HG03095 (cell line): Measurements from ENCODE around the gene PRKG2.

Source experiments
- ATAC-seq: cut with Tn5 transposase; IDR thresholded peaks from one replicate; pipeline ENCODE4 v1.9.1; 2021; ENCODE audit warnings: moderate library complexity; ENCODE audit not compliant: unreplicated experiment

PRKG2 gene

GRCh38 chr4:81040012-81040659 is 174.9 kb downstream of the PRKG2 start:
- no peak for ATAC-seq

DNA sequence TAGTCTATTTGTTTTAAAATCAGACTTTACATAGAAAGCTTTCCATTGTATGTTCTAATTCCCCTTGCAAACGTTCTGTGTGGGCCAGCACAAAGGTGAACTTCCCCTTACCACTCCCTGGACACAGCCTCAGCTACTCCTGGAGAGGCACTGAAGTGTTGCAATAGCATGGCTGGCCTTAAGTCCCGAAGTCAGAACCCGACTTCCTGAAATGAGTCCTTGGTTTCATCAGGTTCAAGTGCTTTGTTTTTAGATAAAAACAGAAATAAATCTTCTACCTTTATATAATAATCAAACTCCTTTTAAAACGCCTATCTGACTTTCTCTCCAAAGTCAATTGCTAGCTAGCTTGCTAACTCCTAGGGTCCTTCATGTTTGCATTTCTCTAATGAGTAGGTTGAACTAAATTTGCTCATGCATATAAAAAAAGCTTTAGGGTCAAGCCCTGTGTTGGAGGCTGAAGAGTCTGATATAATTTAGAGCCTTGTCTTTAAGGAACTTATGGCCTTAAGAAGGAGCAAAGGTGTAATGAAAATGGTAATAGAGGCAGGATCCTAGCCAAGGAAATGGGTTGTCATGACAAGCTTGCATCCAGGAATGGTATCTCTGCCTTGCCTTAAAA is 175.6 kb downstream of the PRKG2 start:
- ATAC-seq, result no peak

GRCh38 chr4:81038636-81039350 is 176.2 kb downstream of the PRKG2 start:
- ATAC-seq, result no peak
